GM12878 (cell line): Measurements from ENCODE around the gene NBEAL1. TPM values are rescaled to one million over a fixed set of nuclear protein-coding genes. Genes with fewer than 3 reads are reported as not detected.

Experiments used
- ATAC-seq: fragments of 200-7000 bp; cut with Tn5 transposase; 3 replicates; pipeline ENCODE4 v1.9.1; 2020; ENCODE audit warnings: mild to moderate bottlenecking, moderate library complexity
- BruUV-seq: library from RNA; stranded (reverse); fragments of 400-500 nt; replicated peaks from 2 replicates; lab custom pipeline; 2021; lab: Mats Ljungman, UMichigan
- CTCF ChIA-PET: fragments of 300-600 bp; sonication (Branson Sonifier 250); formaldehyde crosslinking; extraction: SDS; loops from one replicate; lab custom pipeline; 2021; ENCODE audit warnings: inconsistent platforms; lab: Yijun Ruan, JAX
- POLR2A ChIA-PET: fragments of 350-600 bp; formaldehyde crosslinking; extraction: SDS; loops from one replicate; lab custom pipeline; 2021; ENCODE audit warnings: inconsistent platforms; lab: Charles Lee
- RAD21 ChIA-PET: fragments of 300-600 bp; sonication (Branson Sonifier 250); formaldehyde crosslinking; loops from one replicate; lab custom pipeline; 2023; ENCODE audit warnings: antibody characterized with exemption; ENCODE audit not compliant: unreplicated experiment; lab: Charles Lee
- SMC1A ChIA-PET: fragments of 300-600 bp; sonication (Branson Sonifier 250); formaldehyde crosslinking; loops from one replicate; lab custom pipeline; 2023; ENCODE audit not compliant: unreplicated experiment, uncharacterized antibody; lab: Charles Lee
- DNase-seq: peaks from one replicate; pipeline ENCODE4 v3.0.0-alpha.2; 2011; ENCODE audit warnings: low read depth, low spot score
- FAIRE-seq: peaks from 3 replicates; lab custom pipeline; 2011; peaks lifted over from hg19 to GRCh38; lab: Jason Lieb, UNC
- H2AFZ ChIP-seq: 2 replicates; pipeline ENCODE4 v1.6.0; 2011; ENCODE audit warnings: low read depth, low read length, control low read depth; ENCODE audit not compliant: control insufficient read depth
- H3K27ac ChIP-seq: 2 replicates; pipeline ENCODE4 v1.5.1; 2011; ENCODE audit warnings: control low read depth; ENCODE audit not compliant: control insufficient read depth, insufficient read depth
- H3K27me3 ChIP-seq, 2 experiments: replicated peaks in 1 of 2; 2 replicates each; pipeline versions ENCODE4 v1.6.0 to v1.6.1; 2011; ENCODE audit warnings: low read length in 1 of 2; ENCODE audit not compliant: control insufficient read depth in 2 of 2, insufficient read depth in 2 of 2
- H3K36me3 ChIP-seq, 2 experiments: 2 replicates each; pipeline ENCODE4 v1.5.1; 2011; ENCODE audit warnings: low read length in 1 of 2; ENCODE audit not compliant: control insufficient read depth in 2 of 2, insufficient read depth in 2 of 2
- H3K4me1 ChIP-seq: 2 replicates; pipeline ENCODE4 v1.6.1; 2011; ENCODE audit warnings: mild to moderate bottlenecking, low read length, moderate library complexity, mixed read lengths; ENCODE audit not compliant: control insufficient read depth, insufficient read depth
- H3K4me2 ChIP-seq: 2 replicates; pipeline ENCODE4 v1.6.0; 2011; ENCODE audit warnings: control low read depth; ENCODE audit not compliant: control insufficient read depth, insufficient read depth
- H3K4me3 ChIP-seq: fragments of 200-600 bp; sonication (generic); 2 replicates; pipeline ENCODE4 v1.5.1; 2016
- H3K79me2 ChIP-seq: 2 replicates; pipeline ENCODE4 v1.6.0; 2011; ENCODE audit warnings: low read length; ENCODE audit not compliant: control insufficient read depth, insufficient read depth
- H3K9ac ChIP-seq: 2 replicates; pipeline ENCODE4 v1.8.0; 2011; ENCODE audit warnings: low read length, control low read depth, mixed read lengths; ENCODE audit not compliant: control insufficient read depth, insufficient read depth
- H3K9me3 ChIP-seq: replicated peaks from 3 replicates; pipeline ENCODE4 v1.5.1; 2011; ENCODE audit warnings: mild to moderate bottlenecking, low read length; ENCODE audit not compliant: control insufficient read depth, insufficient read depth
- H4K20me1 ChIP-seq: 2 replicates; pipeline ENCODE4 v1.6.0; 2011; ENCODE audit not compliant: control insufficient read depth, insufficient read depth
- BCL11A ChIP-seq: IDR thresholded peaks from 2 replicates; pipeline ENCODE4 v1.6.1; 2011; ENCODE audit warnings: low read depth, low read length
- BRCA1 ChIP-seq: IDR thresholded peaks from 2 replicates; pipeline ENCODE4 v1.6.1; 2011; ENCODE audit warnings: low read depth, low read length, improper control_type of control experiment
- ETV6 ChIP-seq, 2 experiments: fragments of 450-650 bp in 1 of 2; IDR thresholded peaks in 1 of 2; conservative IDR thresholded peaks in 1 of 2; 2 replicates each; pipeline ENCODE4 v1.6.1; 2014; ENCODE audit warnings: antibody characterized with exemption in 1 of 2, borderline replicate concordance in 1 of 2, low read depth in 1 of 2, mild to moderate bottlenecking in 1 of 2, moderate library complexity in 1 of 2
- FOXM1 ChIP-seq: IDR thresholded peaks from 2 replicates; pipeline ENCODE4 v1.6.1; 2012; ENCODE audit warnings: low read depth, mild to moderate bottlenecking, inconsistent platforms, low read length, moderate library complexity
- IRF4 ChIP-seq: IDR thresholded peaks from 2 replicates; pipeline ENCODE4 v1.6.1; 2011; ENCODE audit warnings: low read depth, low read length
- KLF5 ChIP-seq: fragments of 450-650 bp; IDR thresholded peaks from 2 replicates; pipeline ENCODE4 v1.6.1; 2014; ENCODE audit warnings: mild to moderate bottlenecking; ENCODE audit not compliant: partially characterized antibody
- PAX5 ChIP-seq: IDR thresholded peaks from 2 replicates; pipeline ENCODE4 v1.6.1; 2011; ENCODE audit warnings: low read depth, low read length, borderline replicate concordance
- REST ChIP-seq: IDR thresholded peaks from 2 replicates; pipeline ENCODE4 v1.6.1; 2012; ENCODE audit warnings: mild to moderate bottlenecking, low read depth, low read length
- STAT1 ChIP-seq: fragments of 450-650 bp; conservative IDR thresholded peaks from 2 replicates; pipeline ENCODE4 v1.6.1; 2014; ENCODE audit warnings: antibody characterized with exemption, mild to moderate bottlenecking
- ZZZ3 ChIP-seq: IDR thresholded peaks from 2 replicates; pipeline ENCODE4 v1.6.1; 2011; ENCODE audit warnings: low read depth; ENCODE audit not compliant: control insufficient read depth, insufficient read length
- WGBS: methylation state at CpG from one replicate; pipeline ENCODE4 v1.1.6; 2016; ENCODE audit warnings: low lambda C conversion rate; ENCODE audit not compliant: insufficient replicate concordance, insufficient coverage; ENCODE audit errors: missing lambda C conversion rate; 5-methylcytosine and 5-hydroxymethylcytosine counted together
- in situ Hi-C: fragments of 300-500 bp; cut with MboI; formaldehyde crosslinking; loops from 9 replicates; pipeline ENCODE4 v1.14.3; 2018; ENCODE audit warnings: mixed read lengths
- intact Hi-C: fragments of 100-400 bp; cut with micrococcal nuclease; formaldehyde crosslinking; loops from one replicate; pipeline ENCODE4 v1.14.2; 2022; ENCODE audit not compliant: unreplicated experiment
- polyA plus RNA-seq, 11 experiments: library from polyadenylated mRNA; depleted of rRNA in 4 of 11; unstranded in 6 of 11; stranded (reverse) in 5 of 11; fragments of >200 nt; fragmentation: Nextera tagmentation in 4 of 11; fragmentation: Illumina TruSeq in 1 of 11; extraction: Ambion mirVana in 4 of 11; extraction: Trizol in 1 of 11; gene quantifications; 1 replicate in 1 of 11; 2 replicates in 10 of 11; pipeline versions ENCODE4 v1.2.1 to v1.2.3, GENCODE V29; 2011 to 2016; ENCODE audit warnings: inconsistent platforms in 2 of 11, missing spikeins in 2 of 11, low read depth in 1 of 11
- total RNA-seq, 4 experiments: library from RNA; depleted of rRNA in 3 of 4; stranded (reverse); fragments of >200 nt in 3 of 4; fragmentation: Illumina TruSeq in 1 of 4; extraction: Trizol in 1 of 4; gene quantifications; 2 replicates each; pipeline versions ENCODE4 v1.2.1 to v1.2.3, GENCODE V29; 2013 to 2021
- TF ChIP-seq, protein P1 (sequence below): fragments of 450-650 bp; IDR thresholded peaks from 2 replicates; pipeline ENCODE4 v1.6.1; 2017; ENCODE audit warnings: mild to moderate bottlenecking, moderate library complexity
- TF ChIP-seq, protein P2 (sequence below): IDR thresholded peaks from 2 replicates; pipeline ENCODE4 v1.6.1; 2011; ENCODE audit warnings: borderline replicate concordance, low read depth, mild to moderate bottlenecking, moderate library complexity, mixed read lengths, low read length; ENCODE audit not compliant: insufficient read depth; ENCODE audit errors: extremely low read length
- TF ChIP-seq, protein P3 (sequence below): IDR thresholded peaks from 2 replicates; pipeline ENCODE4 v1.6.1; 2012; ENCODE audit warnings: low read depth, low read length, improper control_type of control experiment
- TF ChIP-seq, protein P4 (sequence below): IDR thresholded peaks from 2 replicates; pipeline ENCODE4 v1.6.1; 2011; ENCODE audit warnings: low read depth, mild to moderate bottlenecking, low read length, moderate library complexity, borderline replicate concordance; ENCODE audit errors: extremely low read depth

Gene NBEAL1
- total and polyA plus RNA-seq, 10 of the 15 experiments (the other 5 are each of a cell fraction or from before 2014, with no cell fraction given): 1.9 to 16.1 (median 7.2) TPM

DNA sequence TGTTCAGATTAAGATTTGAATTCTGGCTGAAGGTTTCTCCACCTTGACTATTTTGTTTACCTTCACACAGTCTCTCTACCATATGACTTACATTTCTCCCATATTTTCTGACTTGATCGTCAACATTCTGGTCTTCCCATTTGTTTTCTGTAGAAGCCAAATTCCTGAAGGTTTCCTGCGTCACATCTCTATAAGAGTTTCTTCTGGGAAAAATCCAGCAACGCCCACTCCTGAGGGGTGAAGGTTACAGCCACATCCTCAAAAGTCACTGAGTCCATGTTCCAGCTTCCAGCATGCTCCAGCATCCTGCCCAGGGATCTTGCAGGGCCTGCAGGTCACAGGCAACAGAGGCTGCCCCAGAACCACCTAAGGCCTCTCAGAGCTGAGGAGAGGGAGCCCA is 47.5 kb downstream of the NBEAL1 start:
- DNase-seq (no peak), FAIRE-seq (no peak), ATAC-seq (no peak)
- H3K27ac ChIP-seq: no peak overlapping the region
- intact Hi-C loops (no loop called here), in situ Hi-C loops (no loop called here)
- H3K4me1 ChIP-seq: no peaks in the 10 kb centered on the region
- no TSS peak for BruUV-seq
- H3K79me2 ChIP-seq: no peaks in the 10 kb centered on the region
- ChIA-PET POLR2A (interaction anchor here (1.2 kb wide), 1 partner anchor 41 kb away, joined by 3 read pairs; no protein-coding TSS in a partner anchor), CTCF (no interaction called here), RAD21 (no interaction called here), SMC1A (no interaction called here)
- no peaks in the 10 kb centered on the region for H3K9me3 ChIP-seq
- H3K36me3 ChIP-seq: peaks cover 0 to 3% of the 10 kb centered on the region in 2 experiments; a peak in 2 of 4 replicates
- no peaks in the 10 kb centered on the region for H4K20me1 ChIP-seq
- H3K27me3 ChIP-seq: no peaks in the 10 kb centered on the region
- no peak overlapping the region for H2AFZ ChIP-seq
- 91% methylated on average over 3 of the region's 3 CpGs for WGBS
- no peak overlapping the region for H3K4me3 ChIP-seq
- no peak overlapping the region for H3K4me2 ChIP-seq
- H3K9ac ChIP-seq: no peak overlapping the region
- TF ChIP-seq, protein P1, sequence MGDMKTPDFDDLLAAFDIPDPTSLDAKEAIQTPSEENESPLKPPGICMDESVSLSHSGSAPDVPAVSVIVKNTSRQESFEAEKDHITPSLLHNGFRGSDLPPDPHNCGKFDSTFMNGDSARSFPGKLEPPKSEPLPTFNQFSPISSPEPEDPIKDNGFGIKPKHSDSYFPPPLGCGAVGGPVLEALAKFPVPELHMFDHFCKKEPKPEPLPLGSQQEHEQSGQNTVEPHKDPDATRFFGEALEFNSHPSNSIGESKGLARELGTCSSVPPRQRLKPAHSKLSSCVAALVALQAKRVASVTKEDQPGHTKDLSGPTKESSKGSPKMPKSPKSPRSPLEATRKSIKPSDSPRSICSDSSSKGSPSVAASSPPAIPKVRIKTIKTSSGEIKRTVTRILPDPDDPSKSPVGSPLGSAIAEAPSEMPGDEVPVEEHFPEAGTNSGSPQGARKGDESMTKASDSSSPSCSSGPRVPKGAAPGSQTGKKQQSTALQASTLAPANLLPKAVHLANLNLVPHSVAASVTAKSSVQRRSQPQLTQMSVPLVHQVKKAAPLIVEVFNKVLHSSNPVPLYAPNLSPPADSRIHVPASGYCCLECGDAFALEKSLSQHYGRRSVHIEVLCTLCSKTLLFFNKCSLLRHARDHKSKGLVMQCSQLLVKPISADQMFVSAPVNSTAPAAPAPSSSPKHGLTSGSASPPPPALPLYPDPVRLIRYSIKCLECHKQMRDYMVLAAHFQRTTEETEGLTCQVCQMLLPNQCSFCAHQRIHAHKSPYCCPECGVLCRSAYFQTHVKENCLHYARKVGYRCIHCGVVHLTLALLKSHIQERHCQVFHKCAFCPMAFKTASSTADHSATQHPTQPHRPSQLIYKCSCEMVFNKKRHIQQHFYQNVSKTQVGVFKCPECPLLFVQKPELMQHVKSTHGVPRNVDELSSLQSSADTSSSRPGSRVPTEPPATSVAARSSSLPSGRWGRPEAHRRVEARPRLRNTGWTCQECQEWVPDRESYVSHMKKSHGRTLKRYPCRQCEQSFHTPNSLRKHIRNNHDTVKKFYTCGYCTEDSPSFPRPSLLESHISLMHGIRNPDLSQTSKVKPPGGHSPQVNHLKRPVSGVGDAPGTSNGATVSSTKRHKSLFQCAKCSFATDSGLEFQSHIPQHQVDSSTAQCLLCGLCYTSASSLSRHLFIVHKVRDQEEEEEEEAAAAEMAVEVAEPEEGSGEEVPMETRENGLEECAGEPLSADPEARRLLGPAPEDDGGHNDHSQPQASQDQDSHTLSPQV: no peak
- TF ChIP-seq BRCA1 (no peak), REST (no peak), STAT1 (no peak), KLF5 (no peak), IRF4 (no peak), ZZZ3 (no peak), FOXM1 (no peak), ETV6 (conservative IDR thresholded peaks at IDR 0.05 in 1 of 2, IDR thresholded peaks at IDR 0.05 in 1 of 2; ENCODE audit: borderline replicate concordance in 1 of 2, low read depth in 1 of 2) (no peak), PAX5 (no peak), BCL11A (no peak)
- TF ChIP-seq, protein P2, sequence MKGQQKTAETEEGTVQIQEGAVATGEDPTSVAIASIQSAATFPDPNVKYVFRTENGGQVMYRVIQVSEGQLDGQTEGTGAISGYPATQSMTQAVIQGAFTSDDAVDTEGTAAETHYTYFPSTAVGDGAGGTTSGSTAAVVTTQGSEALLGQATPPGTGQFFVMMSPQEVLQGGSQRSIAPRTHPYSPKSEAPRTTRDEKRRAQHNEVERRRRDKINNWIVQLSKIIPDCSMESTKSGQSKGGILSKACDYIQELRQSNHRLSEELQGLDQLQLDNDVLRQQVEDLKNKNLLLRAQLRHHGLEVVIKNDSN: no peak
- TF ChIP-seq, protein P3, sequence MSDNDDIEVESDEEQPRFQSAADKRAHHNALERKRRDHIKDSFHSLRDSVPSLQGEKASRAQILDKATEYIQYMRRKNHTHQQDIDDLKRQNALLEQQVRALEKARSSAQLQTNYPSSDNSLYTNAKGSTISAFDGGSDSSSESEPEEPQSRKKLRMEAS: no peak
- TF ChIP-seq, protein P4, sequence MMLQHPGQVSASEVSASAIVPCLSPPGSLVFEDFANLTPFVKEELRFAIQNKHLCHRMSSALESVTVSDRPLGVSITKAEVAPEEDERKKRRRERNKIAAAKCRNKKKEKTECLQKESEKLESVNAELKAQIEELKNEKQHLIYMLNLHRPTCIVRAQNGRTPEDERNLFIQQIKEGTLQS: no peak
